RWPE2 (cell line): Measurements from ENCODE around the gene PRDM16.

Source experiments
- ATAC-seq: fragments of 200-7000 bp; cut with Tn5 transposase; 3 replicates; pipeline ENCODE4 v1.9.1; 2021; ENCODE audit warnings: low read depth
- DNase-seq: peaks from one replicate; pipeline ENCODE4 v3.0.0-alpha.2; 2020; ENCODE audit warnings: low spot score
- H3K27ac ChIP-seq: fragments of 450-650 bp; 2 replicates; pipeline ENCODE4 v1.5.1; 2017; ENCODE audit warnings: mild to moderate bottlenecking; ENCODE audit not compliant: poor library complexity, severe bottlenecking
- H3K27me3 ChIP-seq: fragments of 250-450 bp; sonication (Bioruptor Pico); 2 replicates; pipeline ENCODE4 v1.5.1; 2021; ENCODE audit warnings: mild to moderate bottlenecking, moderate library complexity; ENCODE audit not compliant: insufficient read depth, poor library complexity, severe bottlenecking
- H3K36me3 ChIP-seq: fragments of 250-450 bp; sonication (Bioruptor Pico); 2 replicates; pipeline ENCODE4 v1.5.1; 2020; ENCODE audit warnings: low read depth, mild to moderate bottlenecking, moderate library complexity
- H3K4me1 ChIP-seq: fragments of 250-450 bp; sonication (Bioruptor Pico); 2 replicates; pipeline ENCODE4 v1.5.1; 2021; ENCODE audit warnings: mild to moderate bottlenecking, moderate library complexity; ENCODE audit not compliant: insufficient read depth, poor library complexity, severe bottlenecking
- H3K4me3 ChIP-seq: fragments of 250-450 bp; sonication (Bioruptor Pico); 2 replicates; pipeline ENCODE4 v1.5.1; 2021; ENCODE audit warnings: mild to moderate bottlenecking, moderate library complexity; ENCODE audit not compliant: severe bottlenecking
- H3K9me3 ChIP-seq: fragments of 250-450 bp; sonication (Bioruptor Pico); 2 replicates; pipeline ENCODE4 v1.5.1; 2021; ENCODE audit warnings: mild to moderate bottlenecking, moderate library complexity; ENCODE audit not compliant: severe bottlenecking
- CTCF ChIP-seq: fragments of 450-650 bp; IDR thresholded peaks from one replicate; pipeline ENCODE4 v1.5.1; 2017; ENCODE audit warnings: mild to moderate bottlenecking, moderate library complexity; ENCODE audit not compliant: poor library complexity, severe bottlenecking

Gene PRDM16

GRCh38 chr1:3359756-3360440 is 290.9 kb downstream of the PRDM16 start:
- peaks cover 61% of the 10 kb centered on the region for H3K27me3 ChIP-seq
- H3K27ac ChIP-seq = no peak overlapping the region
- H3K36me3 ChIP-seq = no peaks in the 10 kb centered on the region
- DNase-seq (no peak), ATAC-seq (no peak)
- no peak for TF ChIP-seq CTCF
- H3K4me3 ChIP-seq = no peak overlapping the region
- no peaks in the 10 kb centered on the region for H3K4me1 ChIP-seq
- H3K9me3 ChIP-seq = no peaks in the 10 kb centered on the region

- peaks cover 61% of the 10 kb centered on the region for H3K27me3 ChIP-seq
- no peak for DNase-seq
- H3K27ac ChIP-seq = no peak overlapping the region
- H3K4me1 ChIP-seq = no peaks in the 10 kb centered on the region
- ATAC-seq = no peak
- no peaks in the 10 kb centered on the region for H3K36me3 ChIP-seq
- no peak overlapping the region for H3K4me3 ChIP-seq
- no peak for TF ChIP-seq CTCF
- no peaks in the 10 kb centered on the region for H3K9me3 ChIP-seq
Observed at GRCh38 chr1:3360646-3361257, 291.7 kb downstream of the PRDM16 start.

- no peaks in the 10 kb centered on the region for H3K9me3 ChIP-seq
- no peak for TF ChIP-seq CTCF
- H3K36me3 ChIP-seq = no peaks in the 10 kb centered on the region
- ATAC-seq (no peak), DNase-seq (no peak)
- H3K27ac ChIP-seq = no peak overlapping the region
- peaks cover 68% of the 10 kb centered on the region for H3K27me3 ChIP-seq
- H3K4me1 ChIP-seq = no peaks in the 10 kb centered on the region
- H3K4me3 ChIP-seq = no peak overlapping the region
Observed at GRCh38 chr1:3363023-3363422, 294.0 kb downstream of the PRDM16 start.

- DNase-seq (no peak), ATAC-seq (no peak)
- H3K4me1 ChIP-seq = no peaks in the 10 kb centered on the region
- H3K36me3 ChIP-seq = no peaks in the 10 kb centered on the region
- no peaks in the 10 kb centered on the region for H3K9me3 ChIP-seq
- no peak for TF ChIP-seq CTCF
- no peak overlapping the region for H3K4me3 ChIP-seq
- H3K27me3 ChIP-seq = peaks cover 64% of the 10 kb centered on the region
- H3K27ac ChIP-seq = no peak overlapping the region
Observed at GRCh38 chr1:3363756-3364155, 294.8 kb downstream of the PRDM16 start.

GRCh38 chr1:3364551-3364950 is 295.5 kb downstream of the PRDM16 start:
- ATAC-seq (no peak), DNase-seq (no peak)
- H3K4me3 ChIP-seq = no peak overlapping the region
- H3K9me3 ChIP-seq = no peaks in the 10 kb centered on the region
- H3K4me1 ChIP-seq = no peaks in the 10 kb centered on the region
- H3K27ac ChIP-seq = no peak overlapping the region
- peaks cover 56% of the 10 kb centered on the region for H3K27me3 ChIP-seq
- no peak for TF ChIP-seq CTCF
- H3K36me3 ChIP-seq = no peaks in the 10 kb centered on the region
